Panc1 (cell line): Measurements from ENCODE around the gene TMEM61. TPM values are rescaled to one million over a fixed set of nuclear protein-coding genes. Genes with fewer than 3 reads are reported as not detected.

Experiments
- ATAC-seq: fragments of 200-7000 bp; cut with Tn5 transposase; 2 replicates; pipeline ENCODE4 v1.9.1; 2020; ENCODE audit warnings: mild to moderate bottlenecking, moderate library complexity
- BruUV-seq: library from RNA; stranded (reverse); fragments of 400-500 nt; replicated peaks from 2 replicates; lab custom pipeline; 2021; lab: Mats Ljungman, UMichigan
- CTCF ChIA-PET: fragments of 300-600 bp; sonication (Branson Sonifier 250); formaldehyde crosslinking; loops from one replicate; lab custom pipeline; 2022; ENCODE audit warnings: antibody characterized with exemption; lab: Charles Lee
- POLR2A ChIA-PET: fragments of 300-600 bp; sonication (Branson Sonifier 250); formaldehyde crosslinking; loops from one replicate; lab custom pipeline; 2022; ENCODE audit warnings: antibody characterized with exemption; lab: Charles Lee
- DNase-seq: peaks from one replicate; pipeline ENCODE4 v3.0.0-alpha.2; 2010; ENCODE audit warnings: low read depth, low spot score
- H3K27ac ChIP-seq: 2 replicates; pipeline ENCODE4 v1.5.1; 2011; ENCODE audit warnings: mild to moderate bottlenecking, low read length, inconsistent platforms
- H3K27me3 ChIP-seq: fragments of 200-500 bp; sonication (Bioruptor generic); 2 replicates; pipeline ENCODE4 v1.6.0; 2014; ENCODE audit warnings: low read length, inconsistent platforms; ENCODE audit not compliant: control insufficient read depth, insufficient read depth
- H3K36me3 ChIP-seq: fragments of 200-500 bp; sonication (Bioruptor generic); 2 replicates; pipeline ENCODE4 v1.5.1; 2014; ENCODE audit warnings: inconsistent platforms, mild to moderate bottlenecking, low read length, moderate library complexity; ENCODE audit not compliant: control insufficient read depth, insufficient read depth
- H3K4me1 ChIP-seq: 2 replicates; pipeline ENCODE4 v1.5.1; 2011; ENCODE audit warnings: inconsistent platforms, mild to moderate bottlenecking, low read length, moderate library complexity; ENCODE audit not compliant: control insufficient read depth, insufficient read depth
- H3K4me3 ChIP-seq, 2 experiments: 2 replicates each; pipeline ENCODE4 v1.5.1; 2011 to 2012; ENCODE audit warnings: low read depth in 2 of 2, low read length in 2 of 2, mild to moderate bottlenecking in 2 of 2, inconsistent platforms in 1 of 2, moderate library complexity in 1 of 2
- H3K9me3 ChIP-seq: fragments of 200-500 bp; sonication (Bioruptor generic); 2 replicates; pipeline ENCODE4 v1.5.1; 2014; ENCODE audit warnings: low read depth, mild to moderate bottlenecking, inconsistent platforms, low read length, moderate library complexity; ENCODE audit not compliant: control insufficient read depth, insufficient read depth
- CTCF ChIP-seq: fragments of 450-650 bp; IDR thresholded peaks from 2 replicates; pipeline ENCODE4 v1.5.1; 2017; ENCODE audit warnings: mild to moderate bottlenecking
- POLR2AphosphoS5 ChIP-seq: IDR thresholded peaks from 2 replicates; pipeline ENCODE4 v1.6.1; 2012; ENCODE audit warnings: mild to moderate bottlenecking, low read depth, low read length, moderate library complexity
- REST ChIP-seq, 2 experiments: IDR thresholded peaks; 2 replicates each; pipeline ENCODE4 v1.6.1; 2011 to 2012; ENCODE audit warnings: low read depth in 2 of 2, control low read depth in 1 of 2, low read length in 1 of 2, mild to moderate bottlenecking in 1 of 2, moderate library complexity in 1 of 2; ENCODE audit not compliant: insufficient read depth in 1 of 2
- SIN3A ChIP-seq: IDR thresholded peaks from 2 replicates; pipeline ENCODE4 v1.6.1; 2012; ENCODE audit warnings: low read depth, mild to moderate bottlenecking, low read length, moderate library complexity, borderline replicate concordance; ENCODE audit not compliant: insufficient read depth
- TCF7L2 ChIP-seq: IDR thresholded peaks from 2 replicates; pipeline ENCODE4 v1.6.1; 2011; ENCODE audit warnings: mild to moderate bottlenecking, low read depth, low read length, inconsistent platforms
- in situ Hi-C: cut with HindIII; loops from 2 replicates; pipeline ENCODE4 v1.10.0; 2016; ENCODE audit warnings: low sequenced_read_pairs, low pct_unique_long_range_greater_than_20kb
- intact Hi-C: fragments of 100-400 bp; cut with micrococcal nuclease; formaldehyde crosslinking; loops from one replicate; pipeline ENCODE4 v1.10.0; 2022; ENCODE audit not compliant: unreplicated experiment
- total RNA-seq: library from RNA; stranded (reverse); gene quantifications from one replicate; pipeline ENCODE4 v1.2.1, GENCODE V29; 2021; ENCODE audit not compliant: unreplicated experiment

Gene TMEM61
- total RNA-seq, 1 experiment from 2014 or later: not detected

GRCh38 chr1:55040933-55041494, 60.6 kb downstream of the TMEM61 start:
- H3K36me3 ChIP-seq: no peaks in the 10 kb centered on the region
- CTCF ChIA-PET: interaction anchor here (0.6 kb wide), 1 partner anchor 202 kb away, joined by 5 read pairs; no protein-coding TSS in a partner anchor
- H3K4me3 ChIP-seq: no peak overlapping the region
- no peak for DNase-seq
- no peak for TF ChIP-seq REST (IDR thresholded peaks at IDR 0.05; ENCODE audit: insufficient read depth in 1 of 2, low read depth in 2 of 2, low read length in 1 of 2)
- TF ChIP-seq CTCF: no peak
- no peak for TF ChIP-seq TCF7L2
- TF ChIP-seq POLR2AphosphoS5: no peak
- POLR2A ChIA-PET: no interaction called here
- H3K4me1 ChIP-seq: peaks cover 8% of the 10 kb centered on the region; the same call in 1 of the 2 replicates
- in situ Hi-C loops: no loop called here
- intact Hi-C loops: no loop called here
- no TSS peak for BruUV-seq
- peaks cover 28% of the 10 kb centered on the region for H3K27me3 ChIP-seq
- no peak for ATAC-seq
- no peaks in the 10 kb centered on the region for H3K9me3 ChIP-seq
- H3K27ac ChIP-seq: no peak overlapping the region

- H3K27ac ChIP-seq: no peak overlapping the region
- intact Hi-C loops (no loop called here), in situ Hi-C loops (no loop called here)
- ATAC-seq: no peak
- no peaks in the 10 kb centered on the region for H3K9me3 ChIP-seq
- H3K4me3 ChIP-seq: no peak overlapping the region
- no peak for TF ChIP-seq POLR2AphosphoS5
- no peak for TF ChIP-seq CTCF
- TF ChIP-seq TCF7L2: no peak
- no peak for TF ChIP-seq SIN3A
- no peak for TF ChIP-seq REST (IDR thresholded peaks at IDR 0.05; ENCODE audit: insufficient read depth in 1 of 2, low read depth in 2 of 2, low read length in 1 of 2)
- no peak for DNase-seq
- H3K36me3 ChIP-seq: no peaks in the 10 kb centered on the region
- BruUV-seq: no TSS peak
- ChIA-PET CTCF (no interaction called here), POLR2A (interaction anchor here (0.7 kb wide), 1 partner anchor 448 kb away, joined by 3 read pairs; no protein-coding TSS in a partner anchor)
- H3K27me3 ChIP-seq: peaks cover 22% of the 10 kb centered on the region
- H3K4me1 ChIP-seq: peaks cover 8% of the 10 kb centered on the region; the same call in 1 of the 2 replicates
These were observed 61.2 kb downstream of the TMEM61 start for GRCh38 chr1:55041613-55042012.
